HCT116 (cell line): ENCODE data around the gene AHRR. TPM values are rescaled to one million over a fixed set of nuclear protein-coding genes. Genes with fewer than 3 reads are reported as not detected.

ENCODE experiments used
- ATAC-seq: fragments of 200-7000 bp; cut with Tn5 transposase; 2 replicates; pipeline ENCODE4 v1.9.1; 2020; ENCODE audit warnings: mild to moderate bottlenecking, moderate library complexity
- BruUV-seq: library from RNA; stranded (reverse); fragments of 400-500 nt; replicated peaks from 2 replicates; lab custom pipeline; 2021; lab: Mats Ljungman, UMichigan
- CTCF ChIA-PET: fragments of 300-600 bp; sonication (Branson Sonifier 250); formaldehyde crosslinking; loops from one replicate; lab custom pipeline; 2021; ENCODE audit warnings: antibody characterized with exemption; lab: Charles Lee
- POLR2A ChIA-PET: fragments of 300-600, 350-600 bp; sonication (Branson Sonifier 250); formaldehyde crosslinking; loops from one replicate; lab custom pipeline; 2021; ENCODE audit warnings: antibody characterized with exemption; lab: Charles Lee
- RAD21 ChIA-PET, 2 experiments: fragments of 300-600 bp; sonication (Branson Sonifier 250); formaldehyde crosslinking; loops; one replicate each; lab custom pipeline; 2023; ENCODE audit warnings: low total read pairs in 2 of 2; ENCODE audit not compliant: uncharacterized antibody in 2 of 2, unreplicated experiment in 2 of 2, low non-redundant PET in 1 of 2; lab: Charles Lee
- DNase-seq: peaks from one replicate; pipeline ENCODE4 v3.0.0-alpha.2; 2010; ENCODE audit warnings: low read depth, low spot score
- H2AFZ ChIP-seq: fragments of 200-600 bp; shearing (Covaris generic), sonication (generic); 2 replicates; pipeline ENCODE4 v1.6.1; 2017; ENCODE audit warnings: low read depth, mixed run types, mixed read lengths, antibody characterized with exemption, low read length; ENCODE audit not compliant: poor library complexity, severe bottlenecking
- H3K27ac ChIP-seq: 2 replicates; pipeline ENCODE4 v1.5.1; 2012; ENCODE audit warnings: low read depth, low read length
- H3K27me3 ChIP-seq: fragments of 200-600 bp; sonication (generic); 2 replicates; pipeline ENCODE4 v1.6.1; 2016; ENCODE audit warnings: mixed run types, low read length, mixed read lengths; ENCODE audit not compliant: insufficient read depth
- H3K36me3 ChIP-seq, 2 experiments: fragments of 200-500 bp in 1 of 2; fragments of 200-600 bp in 1 of 2; sonication (Bioruptor generic) in 1 of 2; sonication (generic) in 1 of 2; 2 replicates each; pipeline versions ENCODE4 v1.5.1 to v1.6.1; 2014 to 2016; ENCODE audit warnings: low read length in 2 of 2, inconsistent platforms in 1 of 2, mixed read lengths in 1 of 2, mixed run types in 1 of 2; ENCODE audit not compliant: insufficient read depth in 2 of 2, control insufficient read depth in 1 of 2
- H3K4me1 ChIP-seq, 2 experiments: fragments of 200-600 bp in 1 of 2; sonication (generic) in 1 of 2; 2 replicates each; pipeline versions ENCODE4 v1.5.1 to v1.6.1; 2012 to 2017; ENCODE audit warnings: low read length in 2 of 2, inconsistent platforms in 1 of 2, mild to moderate bottlenecking in 1 of 2, mixed read lengths in 1 of 2, mixed run types in 1 of 2, moderate library complexity in 1 of 2; ENCODE audit not compliant: insufficient read depth in 2 of 2, control insufficient read depth in 1 of 2
- H3K4me2 ChIP-seq: fragments of 200-600 bp; sonication (generic); 2 replicates; pipeline ENCODE4 v1.6.1; 2017; ENCODE audit warnings: mixed run types, low read length, mixed read lengths
- H3K4me3 ChIP-seq, 2 experiments: fragments of 200-600 bp in 1 of 2; sonication (generic) in 1 of 2; replicated peaks in 1 of 2; 2 replicates each; pipeline ENCODE4 v1.5.1; 2011 to 2016; ENCODE audit warnings: low read length in 2 of 2, control low read depth in 1 of 2, low read depth in 1 of 2, mild to moderate bottlenecking in 1 of 2, mixed read lengths in 1 of 2, mixed run types in 1 of 2
- H3K79me2 ChIP-seq: fragments of 200-600 bp; sonication (generic); 2 replicates; pipeline ENCODE4 v1.6.1; 2017; ENCODE audit warnings: mild to moderate bottlenecking, mixed run types, low read length, moderate library complexity, mixed read lengths; ENCODE audit not compliant: insufficient read depth
- H3K9ac ChIP-seq: fragments of 200-600 bp; sonication (generic); 2 replicates; pipeline ENCODE4 v1.6.1; 2016; ENCODE audit warnings: low read length, mixed read lengths
- H3K9me2 ChIP-seq: fragments of 200-600 bp; sonication (generic), shearing (Covaris generic); 2 replicates; pipeline ENCODE4 v1.6.1; 2017; ENCODE audit warnings: mixed run types, mild to moderate bottlenecking, moderate library complexity; ENCODE audit not compliant: insufficient read depth
- H3K9me3 ChIP-seq, 2 experiments: fragments of 200-500 bp in 1 of 2; fragments of 200-600 bp in 1 of 2; sonication (Bioruptor generic) in 1 of 2; sonication (generic) in 1 of 2; 2 replicates each; pipeline ENCODE4 v1.6.1; 2014 to 2017; ENCODE audit warnings: low read length in 2 of 2, mixed read lengths in 2 of 2, inconsistent platforms in 1 of 2, low read depth in 1 of 2, mild to moderate bottlenecking in 1 of 2, mixed run types in 1 of 2, moderate library complexity in 1 of 2; ENCODE audit not compliant: control insufficient read depth in 1 of 2, insufficient read depth in 1 of 2
- H4K20me1 ChIP-seq: fragments of 200-600 bp; sonication (generic), shearing (Covaris generic); 2 replicates; pipeline ENCODE4 v1.6.1; 2017; ENCODE audit warnings: mixed run types, mild to moderate bottlenecking, moderate library complexity; ENCODE audit not compliant: insufficient read depth
- CBX3 ChIP-seq: IDR thresholded peaks from 2 replicates; pipeline ENCODE4 v1.6.1; 2012; ENCODE audit warnings: low read depth
- CEBPB ChIP-seq: IDR thresholded peaks from 2 replicates; pipeline ENCODE4 v1.6.1; 2012; ENCODE audit warnings: low read depth
- ELF1 ChIP-seq: IDR thresholded peaks from 2 replicates; pipeline ENCODE4 v1.6.1; 2012; ENCODE audit warnings: low read depth, borderline replicate concordance
- EZH2 ChIP-seq: fragments of 200-600 bp; sonication (generic); IDR thresholded peaks from 2 replicates; pipeline ENCODE4 v1.6.1; 2017; ENCODE audit warnings: antibody characterized with exemption, mixed run types
- POLR2A ChIP-seq: IDR thresholded peaks from 2 replicates; pipeline ENCODE4 v1.7.0; 2011; ENCODE audit warnings: borderline replicate concordance; ENCODE audit not compliant: insufficient read depth, insufficient read length; ENCODE audit errors: extremely low read depth
- POLR2AphosphoS5 ChIP-seq: IDR thresholded peaks from 2 replicates; pipeline ENCODE4 v1.6.1; 2011; ENCODE audit warnings: mild to moderate bottlenecking, low read depth, low read length, moderate library complexity
- RAD21 ChIP-seq: IDR thresholded peaks from 2 replicates; pipeline ENCODE4 v1.6.1; 2012; ENCODE audit warnings: low read depth, mild to moderate bottlenecking
- SP1 ChIP-seq: IDR thresholded peaks from 2 replicates; pipeline ENCODE4 v1.6.1; 2012; ENCODE audit warnings: low read depth
- SRF ChIP-seq: IDR thresholded peaks from 2 replicates; pipeline ENCODE4 v1.6.1; 2012; ENCODE audit warnings: low read depth
- YY1 ChIP-seq: IDR thresholded peaks from 2 replicates; pipeline ENCODE4 v1.6.1; 2011; ENCODE audit warnings: low read length, low read depth, moderate library complexity, mild to moderate bottlenecking; ENCODE audit not compliant: insufficient replicate concordance; ENCODE audit errors: extremely low read depth
- ZNF274 ChIP-seq: fragments of 200-500 bp; sonication (Bioruptor generic); IDR thresholded peaks from 2 replicates; pipeline ENCODE4 v1.6.1; 2014; ENCODE audit warnings: mild to moderate bottlenecking, low read depth, low read length, inconsistent platforms
- intact Hi-C: fragments of 100-400 bp; cut with micrococcal nuclease; formaldehyde crosslinking; loops from 2 replicates; pipeline ENCODE4 v1.10.0; 2022
- total RNA-seq: library from RNA; stranded (reverse); gene quantifications from one replicate; pipeline ENCODE4 v1.2.1, GENCODE V29; 2021; ENCODE audit not compliant: unreplicated experiment
- TF ChIP-seq, protein P1 (sequence below), 3 experiments: fragments of 200-600 bp in 1 of 3; sonication (generic) in 1 of 3; IDR thresholded peaks in 2 of 3; conservative IDR thresholded peaks in 1 of 3; 2 replicates each; pipeline ENCODE4 v1.5.1; 2012 to 2017; ENCODE audit warnings: low read depth in 2 of 3, low read length in 2 of 3, antibody characterized with exemption in 1 of 3, borderline replicate concordance in 1 of 3, control low read depth in 1 of 3, mild to moderate bottlenecking in 1 of 3, mixed read lengths in 1 of 3, mixed run types in 1 of 3, moderate library complexity in 1 of 3; ENCODE audit not compliant: insufficient read depth in 1 of 3
- TF ChIP-seq, protein P2 (sequence below): IDR thresholded peaks from 2 replicates; pipeline ENCODE4 v1.6.1; 2012

The AHRR gene
- total RNA-seq, 1 experiment from 2014 or later: 12.7 TPM

- TF ChIP-seq, protein P1, sequence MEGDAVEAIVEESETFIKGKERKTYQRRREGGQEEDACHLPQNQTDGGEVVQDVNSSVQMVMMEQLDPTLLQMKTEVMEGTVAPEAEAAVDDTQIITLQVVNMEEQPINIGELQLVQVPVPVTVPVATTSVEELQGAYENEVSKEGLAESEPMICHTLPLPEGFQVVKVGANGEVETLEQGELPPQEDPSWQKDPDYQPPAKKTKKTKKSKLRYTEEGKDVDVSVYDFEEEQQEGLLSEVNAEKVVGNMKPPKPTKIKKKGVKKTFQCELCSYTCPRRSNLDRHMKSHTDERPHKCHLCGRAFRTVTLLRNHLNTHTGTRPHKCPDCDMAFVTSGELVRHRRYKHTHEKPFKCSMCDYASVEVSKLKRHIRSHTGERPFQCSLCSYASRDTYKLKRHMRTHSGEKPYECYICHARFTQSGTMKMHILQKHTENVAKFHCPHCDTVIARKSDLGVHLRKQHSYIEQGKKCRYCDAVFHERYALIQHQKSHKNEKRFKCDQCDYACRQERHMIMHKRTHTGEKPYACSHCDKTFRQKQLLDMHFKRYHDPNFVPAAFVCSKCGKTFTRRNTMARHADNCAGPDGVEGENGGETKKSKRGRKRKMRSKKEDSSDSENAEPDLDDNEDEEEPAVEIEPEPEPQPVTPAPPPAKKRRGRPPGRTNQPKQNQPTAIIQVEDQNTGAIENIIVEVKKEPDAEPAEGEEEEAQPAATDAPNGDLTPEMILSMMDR (IDR thresholded peaks at IDR 0.05 in 2 of 3, conservative IDR thresholded peaks at IDR 0.05 in 1 of 3; ENCODE audit: borderline replicate concordance in 1 of 3, insufficient read depth in 1 of 3, low read depth in 2 of 3, low read length in 2 of 3): no peak
- TF ChIP-seq, protein P2, sequence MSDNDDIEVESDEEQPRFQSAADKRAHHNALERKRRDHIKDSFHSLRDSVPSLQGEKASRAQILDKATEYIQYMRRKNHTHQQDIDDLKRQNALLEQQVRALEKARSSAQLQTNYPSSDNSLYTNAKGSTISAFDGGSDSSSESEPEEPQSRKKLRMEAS: no peak
These were observed 83.2 kb downstream of the AHRR start (continued) for GRCh38 chr5:404666-405241.

GRCh38 chr5:405421-405820 is 83.9 kb downstream of the AHRR start:
- Histone ChIP-seq H3K4me1 (peaks cover 4 to 38% of the 10 kb centered on the region in 2 experiments), H3K36me3 (no peaks in the 10 kb centered on the region), H3K27me3 (no peaks in the 10 kb centered on the region), H4K20me1 (no peaks in the 10 kb centered on the region), H3K79me2 (no peaks in the 10 kb centered on the region), H3K9me3 (no peaks in the 10 kb centered on the region), H2AFZ (no peak overlapping the region), H3K4me3 (no peak overlapping the region), H3K4me2 (no peak overlapping the region), H3K9ac (no peak overlapping the region), H3K9me2 (no peaks in the 10 kb centered on the region), H3K27ac (no peak overlapping the region)
- CTCF ChIA-PET: interaction anchor here (2.8 kb wide), 1 partner anchor 8 kb away, joined by 18 read pairs; no protein-coding TSS in a partner anchor
- POLR2A ChIA-PET: no interaction called here
- TF ChIP-seq RAD21 (no peak), CEBPB (no peak), ZNF274 (no peak), SP1 (no peak), CBX3 (no peak), YY1 (no peak), POLR2A (no peak), ELF1 (no peak), POLR2AphosphoS5 (no peak), SRF (no peak), EZH2 (no peak)
- RAD21 ChIA-PET: no interaction called here
- BruUV-seq: no TSS peak
- DNase-seq (no peak), ATAC-seq (no peak)
- intact Hi-C loops: no loop called here
